ENCODE data around the gene AP4B1.
"Not testable (repeated sequence)": the region's sequence is repeated elsewhere in the genome, so short reads cannot be mapped to it uniquely, and the experiment has no call there.

The AP4B1 gene

GRCh38 chr1:113857776-113858175, 46.8 kb downstream of the AP4B1 start:
- no peak for DNase-seq (ENCODE audit: low read depth)

GRCh38 chr1:113856401-113856790, 48.2 kb downstream of the AP4B1 start:
- DNase-seq (ENCODE audit: low read depth) = no peak

GRCh38 chr1:113855630-113856400, 48.8 kb downstream of the AP4B1 start:
- no peak for DNase-seq (ENCODE audit: low read depth)

- no peak for DNase-seq (ENCODE audit: low read depth)
Observed at GRCh38 chr1:113854234-113854633, 50.4 kb downstream of the AP4B1 start.

- DNase-seq (ENCODE audit: low read depth) = not testable (repeated sequence)
Observed at GRCh38 chr1:113852694-113853093, 51.9 kb downstream of the AP4B1 start.

- DNase-seq (ENCODE audit: low read depth) = no peak
Observed at GRCh38 chr1:113850127-113850796, 54.3 kb downstream of the AP4B1 start.

GRCh38 chr1:113849072-113849471, 55.5 kb downstream of the AP4B1 start:
- DNase-seq (ENCODE audit: low read depth) = no peak

- DNase-seq (ENCODE audit: low read depth) = no peak
Observed at GRCh38 chr1:113846391-113847035, 58.1 kb downstream of the AP4B1 start.
